PC-3 (cell line): ENCODE measurements around the gene MKLN1.

Experiments used
- CTCF ChIP-seq: fragments of 300-600 bp; sonication (generic); conservative IDR thresholded peaks from 2 replicates; pipeline ENCODE4 v1.5.1; 2017; ENCODE audit warnings: antibody characterized with exemption, low read depth, mild to moderate bottlenecking, low read length
- EZH2phosphoT487 ChIP-seq: fragments of 300-600 bp; sonication (generic); IDR thresholded peaks from 2 replicates; pipeline ENCODE4 v1.6.1; 2018; ENCODE audit warnings: mild to moderate bottlenecking, antibody characterized with exemption, low read length, borderline replicate concordance

GRCh38 chr7:131300572-131301466 lies 26.9 kb upstream of the MKLN1 start:
- TF ChIP-seq CTCF: no peak
- TF ChIP-seq EZH2phosphoT487: no peak
